GM19397 (cell line): ENCODE results near the gene PFKL.
"Not testable (repeated sequence)": the region's sequence is repeated elsewhere in the genome, so short reads cannot be mapped to it uniquely, and the experiment has no call there.

Experiments used
- ATAC-seq: cut with Tn5 transposase; IDR thresholded peaks from one replicate; pipeline ENCODE4 v1.9.1; 2021; ENCODE audit warnings: mild to moderate bottlenecking, moderate library complexity; ENCODE audit not compliant: unreplicated experiment

Gene PFKL

GRCh38 chr21:44337941-44338895 lies 38.4 kb downstream of the PFKL start:
- no peak for ATAC-seq

DNA sequence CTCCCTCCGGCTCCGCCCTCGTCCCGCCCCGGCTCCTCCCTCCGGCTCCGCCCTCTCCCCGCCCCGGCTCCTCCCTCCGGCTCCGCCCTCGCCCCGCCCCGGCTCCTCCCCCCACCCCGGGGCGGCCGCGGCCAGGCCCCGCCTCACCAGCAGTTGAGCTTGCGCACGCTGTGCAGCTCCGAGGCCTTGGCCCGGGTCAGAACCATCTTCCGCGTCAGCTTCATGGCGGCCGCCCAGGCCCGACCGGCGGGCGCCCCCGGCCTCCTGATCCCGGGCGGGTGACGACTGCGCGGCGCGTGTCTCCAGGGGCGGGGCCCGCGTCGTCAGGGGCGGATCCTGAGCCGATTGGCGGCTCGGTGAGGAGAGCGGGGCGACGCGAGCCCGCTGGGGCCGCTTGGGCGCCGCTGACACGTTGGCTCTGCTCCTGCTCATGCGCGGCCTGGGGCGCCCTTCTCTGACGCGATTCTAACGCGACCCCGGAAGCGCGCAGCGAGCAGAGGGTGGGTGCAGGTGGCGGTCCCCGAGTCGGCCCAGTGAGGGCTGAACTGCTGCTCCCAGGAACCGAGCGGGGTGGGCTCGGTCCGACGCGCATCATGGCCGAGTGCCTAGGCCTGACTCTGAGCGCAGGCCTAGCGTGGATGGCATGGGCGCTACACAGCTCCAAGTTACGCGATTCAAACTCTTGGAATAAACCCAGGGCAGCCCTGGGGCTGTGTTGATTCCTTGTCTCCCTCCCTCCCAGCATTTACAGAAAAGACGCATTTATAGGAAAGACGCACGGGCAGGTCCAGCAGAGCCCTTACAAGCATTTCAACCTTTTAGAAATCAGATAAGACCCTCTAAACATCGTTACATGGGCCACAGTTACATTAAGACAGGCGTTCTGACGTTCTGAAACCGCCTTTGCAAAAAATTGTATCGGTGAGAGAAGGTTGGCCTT lies 39.4 kb downstream of the PFKL start, which contains the start of gene CFAP410:
Gene CFAP410 (minus strand): TSS at position 420 of the 940 bp plus-strand sequence. CDS start 196 bp downstream, at position 224.
- ATAC-seq, result peak; percentile 88

DNA sequence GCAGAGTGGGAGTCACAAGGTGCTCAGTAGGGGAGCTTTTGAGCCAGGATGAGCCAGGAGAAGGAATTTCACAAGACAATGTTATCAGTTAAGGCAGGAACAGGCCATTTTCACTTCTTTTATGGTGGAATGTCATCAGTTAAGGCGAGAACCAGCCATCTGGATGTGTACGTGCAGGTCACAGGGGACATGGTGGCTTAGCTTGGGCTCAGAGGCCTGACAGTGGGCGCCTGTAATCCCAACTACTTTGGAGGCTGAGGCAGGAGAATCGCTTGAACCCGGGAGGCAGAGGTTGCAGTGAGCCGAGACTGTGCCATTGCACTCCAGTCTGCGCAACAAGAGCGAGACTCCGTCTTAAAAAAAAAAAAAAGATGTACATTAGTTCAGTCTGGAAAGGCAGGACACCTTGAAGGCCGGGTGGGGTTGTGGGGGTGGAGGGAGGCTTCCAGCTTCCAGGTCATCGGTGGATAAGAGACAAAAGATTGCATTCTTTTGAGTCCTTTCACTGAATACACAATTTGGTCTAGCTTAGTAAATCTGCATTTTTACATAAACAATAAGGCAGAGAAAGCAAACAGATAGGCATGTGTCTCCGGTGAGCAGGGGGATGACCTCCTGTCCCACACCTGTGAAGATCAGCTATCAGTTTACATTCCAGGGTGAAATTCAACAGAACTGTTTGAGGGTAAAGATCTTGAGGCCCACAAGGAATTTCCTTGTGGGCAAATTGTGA lies 42.0 kb downstream of the PFKL start:
- not testable (repeated sequence) for ATAC-seq

- not testable (repeated sequence) for ATAC-seq
Measured at GRCh38 chr21:44342981-44343380, 43.1 kb downstream of the PFKL start.

- no peak for ATAC-seq
Measured at GRCh38 chr21:44344541-44345183, 44.8 kb downstream of the PFKL start.

DNA sequence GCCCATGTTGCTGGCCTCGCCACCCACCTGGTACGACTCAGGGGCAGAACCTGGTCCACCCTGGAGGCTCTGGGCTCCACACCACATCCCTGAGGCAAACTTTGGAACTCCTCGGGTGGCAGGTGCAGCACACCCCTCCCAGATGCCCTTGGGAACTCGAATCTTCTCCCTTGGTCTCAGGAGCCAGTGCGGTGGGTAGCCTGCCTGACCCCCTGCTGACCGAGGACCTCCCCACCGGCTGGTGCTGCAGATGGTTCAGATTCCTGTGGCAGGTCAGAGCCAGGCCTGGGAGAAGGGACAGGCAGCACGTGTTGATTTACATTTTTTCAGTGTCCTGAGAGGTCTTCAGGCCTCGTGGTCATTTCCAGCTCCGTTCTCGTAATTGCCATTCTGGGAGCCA lies 45.6 kb downstream of the PFKL start:
- ATAC-seq, result no peak

GRCh38 chr21:44347911-44348451 lies 48.1 kb downstream of the PFKL start:
- no peak for ATAC-seq

DNA sequence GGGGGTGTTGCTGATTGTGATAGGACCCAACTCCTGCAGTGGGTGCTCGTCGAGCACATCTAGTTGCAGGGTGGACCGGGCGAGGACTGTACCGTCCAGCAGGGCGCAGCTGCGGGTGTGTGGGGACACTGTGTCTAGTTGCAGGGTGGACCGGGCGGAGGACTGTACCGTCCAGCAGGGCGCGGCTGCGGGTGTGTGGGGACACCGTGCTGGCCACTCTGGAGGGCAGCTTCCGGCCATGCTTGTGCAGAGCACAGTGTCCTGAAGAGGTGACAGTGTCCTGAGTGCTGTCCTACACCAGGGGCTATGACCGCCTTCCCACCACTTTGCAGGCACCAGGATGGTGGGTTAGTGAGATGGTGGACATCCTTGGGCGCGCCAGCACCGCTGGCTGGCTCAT lies 49.0 kb downstream of the PFKL start:
- no peak for ATAC-seq

GRCh38 chr21:44349416-44349846 lies 49.6 kb downstream of the PFKL start:
- ATAC-seq, result no peak

GRCh38 chr21:44349847-44350772 lies 50.3 kb downstream of the PFKL start:
- ATAC-seq, result no peak

DNA sequence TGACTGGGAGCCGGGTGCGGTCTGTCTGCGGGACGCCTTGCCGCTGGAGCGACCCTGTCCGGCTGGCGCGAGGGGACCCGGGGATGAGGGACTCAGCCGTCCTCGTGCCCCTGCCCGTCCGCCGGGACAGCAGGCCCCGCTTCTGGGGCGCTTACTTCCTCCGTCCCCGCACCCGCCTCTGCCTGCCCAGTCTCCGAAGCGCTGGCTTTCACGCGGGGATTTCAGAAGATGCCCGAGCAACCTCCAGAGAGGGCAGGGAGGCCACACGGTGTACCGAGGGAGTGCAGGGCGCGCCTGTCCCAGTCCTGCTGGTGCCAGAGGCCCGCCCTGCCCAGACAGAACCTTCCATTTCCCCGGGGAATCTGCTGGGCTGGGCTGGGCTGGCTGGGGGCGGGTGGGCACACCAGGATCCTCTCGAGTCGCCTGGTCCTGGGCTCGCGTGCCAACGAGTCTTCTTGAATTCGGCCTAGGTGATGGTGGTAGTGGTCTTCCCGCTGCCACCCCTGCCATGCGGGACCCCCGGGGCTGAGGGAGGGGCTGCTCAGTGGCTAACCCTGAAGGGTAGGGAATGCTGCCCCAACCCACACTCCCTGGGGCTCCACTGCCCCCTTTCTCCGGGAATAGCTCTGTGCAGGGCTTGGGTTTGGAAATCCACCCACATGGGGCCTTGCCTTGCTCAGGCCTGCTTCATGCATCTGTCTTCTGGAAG lies 51.1 kb downstream of the PFKL start:
- no peak for ATAC-seq

GRCh38 chr21:44351535-44352252 lies 51.8 kb downstream of the PFKL start:
- no peak for ATAC-seq

DNA sequence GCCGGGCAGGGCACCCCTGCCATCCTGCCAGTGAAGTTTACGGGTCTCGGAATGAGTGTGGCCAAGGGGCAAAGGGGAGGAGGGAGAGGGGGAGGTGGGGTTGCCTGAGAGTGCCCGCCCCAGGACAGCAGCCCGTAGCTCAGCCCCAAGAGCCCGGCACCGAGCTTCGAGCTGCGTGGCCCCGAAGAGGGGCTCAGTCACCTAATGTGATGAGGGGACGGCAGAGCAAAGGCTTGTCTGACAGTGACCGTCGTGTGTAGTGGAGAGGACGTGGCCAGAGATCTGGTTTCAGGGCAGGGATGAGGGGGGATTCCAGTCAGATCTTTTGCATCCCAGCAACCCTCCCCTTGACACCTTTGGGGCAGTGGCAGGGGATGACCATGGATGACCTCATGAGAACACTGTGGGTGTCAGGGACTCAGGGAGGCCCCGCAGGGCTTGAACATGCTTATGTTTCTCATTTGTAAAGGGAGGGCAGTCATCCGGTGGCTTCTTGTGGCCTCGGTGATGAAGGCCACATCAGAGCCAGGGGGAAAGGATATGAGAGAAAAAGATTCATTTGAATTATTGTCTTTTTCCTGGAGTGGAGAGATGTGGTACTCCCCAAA lies 52.5 kb downstream of the PFKL start:
- ATAC-seq, result no peak

DNA sequence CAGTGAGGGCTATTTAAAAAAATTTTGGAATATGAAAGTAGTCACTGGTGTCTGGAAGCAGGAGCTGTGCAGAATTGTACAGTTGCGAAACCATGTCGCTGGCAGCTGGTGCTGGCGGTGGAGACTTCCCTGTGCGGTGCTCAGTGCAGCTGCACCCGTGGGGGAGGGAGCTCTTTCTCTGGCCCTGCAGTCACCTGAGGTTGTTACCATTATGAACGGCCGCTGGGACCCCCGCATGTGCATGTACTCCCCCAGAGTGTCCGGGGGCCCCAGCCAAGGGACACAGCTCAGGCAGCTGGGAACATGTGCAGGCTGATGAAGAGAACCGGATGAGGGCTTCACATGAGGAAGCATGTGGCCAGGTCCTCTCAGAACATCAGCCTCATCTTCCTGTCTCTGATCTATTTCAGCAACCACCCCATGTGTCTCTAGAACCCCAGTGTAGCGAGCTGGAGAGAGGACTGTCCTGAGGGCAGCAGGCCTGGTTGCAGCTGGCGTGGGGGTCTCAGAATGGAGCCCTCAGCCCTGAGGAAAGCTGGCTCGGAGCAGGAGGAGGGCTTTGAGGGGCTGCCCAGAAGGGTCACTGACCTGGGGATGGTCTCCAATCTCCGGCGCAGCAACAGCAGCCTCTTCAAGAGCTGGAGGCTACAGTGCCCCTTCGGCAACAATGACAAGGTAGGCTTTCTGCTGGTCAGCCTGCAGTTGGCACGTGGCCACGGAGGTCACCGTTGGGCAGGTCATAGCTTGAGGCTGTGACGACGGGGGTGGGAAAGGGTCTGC lies 53.5 kb downstream of the PFKL start, which contains the start of gene TRPM2:
Gene TRPM2 (plus strand): TSS at position 431 of the 780 bp plus-strand sequence. CDS start 80 bp downstream, at position 511.
- no peak for ATAC-seq

DNA sequence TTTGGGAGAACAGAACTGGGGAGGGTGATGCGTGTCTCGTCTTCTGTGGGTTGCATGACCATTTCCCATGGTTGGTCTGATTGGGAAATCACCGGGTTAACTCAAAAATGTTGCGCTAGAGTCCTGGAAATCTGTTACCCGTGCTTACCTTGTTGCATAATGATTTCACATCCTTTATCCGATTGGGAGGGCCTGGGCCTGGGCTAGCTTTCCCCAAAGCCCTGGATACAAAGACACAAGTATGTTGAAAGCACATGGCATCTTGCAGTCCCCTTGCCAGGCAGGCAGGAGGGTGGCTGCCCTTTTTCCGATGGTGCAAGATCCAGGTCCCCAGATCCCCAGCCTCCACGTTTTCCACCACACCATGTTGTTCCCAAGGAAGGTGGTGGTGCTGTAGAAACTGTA lies 54.1 kb downstream of the PFKL start:
- no peak for ATAC-seq
